ENCODE results near the gene CREG2.

The CREG2 gene

DNA sequence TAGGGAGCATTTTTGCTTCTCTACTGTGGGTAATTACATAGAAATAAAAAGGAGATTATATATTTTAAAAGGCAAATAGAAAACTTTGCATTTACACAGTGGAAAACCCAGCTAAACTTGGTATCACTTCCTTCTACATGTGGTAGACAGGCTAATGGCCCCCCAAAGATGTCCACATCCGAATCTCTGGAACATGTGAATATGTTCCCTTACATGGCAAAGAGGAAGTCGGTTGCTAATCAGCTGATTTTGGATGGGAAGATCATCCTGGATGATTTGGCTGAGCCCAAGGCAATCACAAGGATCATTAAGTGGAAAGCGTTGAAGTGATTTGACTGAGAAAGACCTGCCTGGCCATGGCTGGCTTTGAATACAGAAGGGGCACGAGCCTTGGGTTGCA lies 26.2 kb downstream of the CREG2 start:
- TF ChIP-seq POLR2AphosphoS5 (IDR thresholded peaks at IDR 0.05; ENCODE audit: low read depth, low read length): no peak
- no peak for TF ChIP-seq TAF1 (IDR thresholded peaks at IDR 0.05; ENCODE audit: borderline replicate concordance, insufficient read depth, low read length)
- TF ChIP-seq FOXP2 (optimal IDR thresholded peaks at IDR 0.05; ENCODE audit: borderline replicate concordance, extremely low read depth, extremely low read length, insufficient read depth): no peak
- TF ChIP-seq, protein P1, sequence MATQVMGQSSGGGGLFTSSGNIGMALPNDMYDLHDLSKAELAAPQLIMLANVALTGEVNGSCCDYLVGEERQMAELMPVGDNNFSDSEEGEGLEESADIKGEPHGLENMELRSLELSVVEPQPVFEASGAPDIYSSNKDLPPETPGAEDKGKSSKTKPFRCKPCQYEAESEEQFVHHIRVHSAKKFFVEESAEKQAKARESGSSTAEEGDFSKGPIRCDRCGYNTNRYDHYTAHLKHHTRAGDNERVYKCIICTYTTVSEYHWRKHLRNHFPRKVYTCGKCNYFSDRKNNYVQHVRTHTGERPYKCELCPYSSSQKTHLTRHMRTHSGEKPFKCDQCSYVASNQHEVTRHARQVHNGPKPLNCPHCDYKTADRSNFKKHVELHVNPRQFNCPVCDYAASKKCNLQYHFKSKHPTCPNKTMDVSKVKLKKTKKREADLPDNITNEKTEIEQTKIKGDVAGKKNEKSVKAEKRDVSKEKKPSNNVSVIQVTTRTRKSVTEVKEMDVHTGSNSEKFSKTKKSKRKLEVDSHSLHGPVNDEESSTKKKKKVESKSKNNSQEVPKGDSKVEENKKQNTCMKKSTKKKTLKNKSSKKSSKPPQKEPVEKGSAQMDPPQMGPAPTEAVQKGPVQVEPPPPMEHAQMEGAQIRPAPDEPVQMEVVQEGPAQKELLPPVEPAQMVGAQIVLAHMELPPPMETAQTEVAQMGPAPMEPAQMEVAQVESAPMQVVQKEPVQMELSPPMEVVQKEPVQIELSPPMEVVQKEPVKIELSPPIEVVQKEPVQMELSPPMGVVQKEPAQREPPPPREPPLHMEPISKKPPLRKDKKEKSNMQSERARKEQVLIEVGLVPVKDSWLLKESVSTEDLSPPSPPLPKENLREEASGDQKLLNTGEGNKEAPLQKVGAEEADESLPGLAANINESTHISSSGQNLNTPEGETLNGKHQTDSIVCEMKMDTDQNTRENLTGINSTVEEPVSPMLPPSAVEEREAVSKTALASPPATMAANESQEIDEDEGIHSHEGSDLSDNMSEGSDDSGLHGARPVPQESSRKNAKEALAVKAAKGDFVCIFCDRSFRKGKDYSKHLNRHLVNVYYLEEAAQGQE (IDR thresholded peaks at IDR 0.05; ENCODE audit: insufficient read depth in 1 of 2, low read depth in 2 of 2, low read length in 2 of 2): no peak
- TF ChIP-seq SIN3A (IDR thresholded peaks at IDR 0.05; ENCODE audit: borderline replicate concordance, insufficient read depth, low read length): no peak

DNA sequence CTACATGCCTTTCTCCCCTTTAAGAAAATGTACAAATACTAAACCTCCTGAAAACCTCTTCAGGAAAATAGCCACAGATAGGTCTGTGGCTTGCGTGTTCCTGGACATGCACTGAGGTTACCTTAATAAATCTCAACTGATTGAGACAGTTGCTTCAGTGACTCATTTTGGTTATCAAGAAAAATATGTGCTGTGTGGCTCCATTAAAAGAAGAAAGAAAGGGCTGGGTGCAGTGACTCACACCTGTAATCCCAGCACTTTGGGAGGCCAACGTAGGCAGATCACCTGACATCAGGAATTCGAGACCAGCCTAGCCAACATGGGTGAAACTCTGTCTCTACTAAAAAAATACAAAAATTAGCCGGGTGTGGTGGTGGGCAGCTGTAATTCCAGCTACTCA lies 27.1 kb downstream of the CREG2 start:
- TF ChIP-seq SIN3A (IDR thresholded peaks at IDR 0.05; ENCODE audit: borderline replicate concordance, insufficient read depth, low read length): no peak

DNA sequence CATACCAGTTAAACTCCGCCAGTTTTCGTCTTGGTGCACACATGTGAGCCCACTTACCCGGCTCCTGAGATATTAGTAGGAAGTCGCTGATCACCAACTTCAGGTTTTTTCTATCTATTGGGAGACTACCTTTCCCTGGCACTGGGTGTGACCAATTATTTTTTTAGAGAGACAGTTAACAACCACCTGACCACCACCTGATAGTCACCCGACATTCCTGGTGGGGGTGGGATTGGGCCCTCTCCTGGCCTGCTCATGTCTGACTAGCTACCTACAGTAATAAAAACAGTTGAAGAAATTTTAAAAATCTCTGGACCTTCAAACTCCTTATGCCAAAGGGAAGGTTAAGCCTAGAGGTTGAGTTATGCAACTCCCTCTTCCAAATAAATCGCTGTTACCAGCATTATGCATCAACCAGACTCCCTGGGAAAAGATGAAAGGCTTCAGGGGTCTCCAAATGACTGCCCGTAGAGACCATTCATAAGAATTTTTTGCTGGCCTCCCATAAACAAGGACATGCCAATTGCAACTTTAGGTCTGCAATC lies 27.8 kb downstream of the CREG2 start:
- TF ChIP-seq POLR2AphosphoS5 (IDR thresholded peaks at IDR 0.05; ENCODE audit: low read depth, low read length) (no peak), TAF1 (IDR thresholded peaks at IDR 0.05; ENCODE audit: borderline replicate concordance, insufficient read depth, low read length) (no peak), SIN3A (IDR thresholded peaks at IDR 0.05; ENCODE audit: borderline replicate concordance, insufficient read depth, low read length) (no peak), FOXP2 (optimal IDR thresholded peaks at IDR 0.05; ENCODE audit: borderline replicate concordance, extremely low read depth, extremely low read length, insufficient read depth) (no peak)
- TF ChIP-seq, protein P1 (IDR thresholded peaks at IDR 0.05; ENCODE audit: insufficient read depth in 1 of 2, low read depth in 2 of 2, low read length in 2 of 2): no peak

DNA sequence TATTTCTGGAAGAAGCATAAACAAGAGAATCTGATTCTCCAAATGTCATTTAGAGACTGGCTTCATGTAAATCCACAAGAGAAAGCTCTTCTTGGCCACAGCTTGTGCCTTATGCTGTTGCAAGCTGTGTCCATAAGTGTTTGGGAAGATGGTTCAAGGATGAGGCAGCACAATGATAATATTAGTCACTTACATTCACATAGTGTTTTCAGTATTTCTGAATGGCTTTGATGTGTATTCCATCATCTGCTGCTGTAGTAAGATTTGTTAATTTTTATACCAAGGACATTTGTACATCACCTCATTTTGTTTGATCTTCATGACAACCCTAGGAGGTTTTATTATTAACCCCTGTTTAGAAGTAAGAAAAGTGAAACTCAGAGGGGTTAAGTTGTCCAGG lies 29.9 kb downstream of the CREG2 start:
- TF ChIP-seq POLR2AphosphoS5 (IDR thresholded peaks at IDR 0.05; ENCODE audit: low read depth, low read length) (no peak), FOXP2 (optimal IDR thresholded peaks at IDR 0.05; ENCODE audit: borderline replicate concordance, extremely low read depth, extremely low read length, insufficient read depth) (no peak), SIN3A (IDR thresholded peaks at IDR 0.05; ENCODE audit: borderline replicate concordance, insufficient read depth, low read length) (no peak), TAF1 (IDR thresholded peaks at IDR 0.05; ENCODE audit: borderline replicate concordance, insufficient read depth, low read length) (no peak)
- TF ChIP-seq, protein P1 (IDR thresholded peaks at IDR 0.05; ENCODE audit: insufficient read depth in 1 of 2, low read depth in 2 of 2, low read length in 2 of 2): no peak

DNA sequence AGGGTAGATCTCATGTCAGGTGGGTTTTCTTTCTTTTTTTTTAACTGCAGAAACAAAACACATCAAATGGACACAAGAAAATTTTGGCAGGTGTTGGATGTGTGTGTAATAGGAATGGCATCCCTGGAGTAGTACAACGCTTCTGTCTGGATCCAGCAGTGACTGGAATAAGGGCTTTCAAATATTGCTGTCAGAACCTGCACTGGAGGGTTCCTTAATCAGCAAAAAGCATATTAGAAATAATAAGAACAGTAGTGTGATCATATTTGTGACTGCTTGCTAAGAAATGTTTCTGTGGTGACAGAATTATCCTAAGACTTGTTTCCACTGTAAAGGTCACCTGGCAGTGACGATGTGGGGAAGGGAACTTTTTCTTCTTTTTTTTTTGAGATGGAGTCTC lies 30.8 kb downstream of the CREG2 start:
- TF ChIP-seq, protein P1 (IDR thresholded peaks at IDR 0.05; ENCODE audit: insufficient read depth in 1 of 2, low read depth in 2 of 2, low read length in 2 of 2): no peak
- TF ChIP-seq FOXP2 (optimal IDR thresholded peaks at IDR 0.05; ENCODE audit: borderline replicate concordance, extremely low read depth, extremely low read length, insufficient read depth) (no peak), POLR2AphosphoS5 (IDR thresholded peaks at IDR 0.05; ENCODE audit: low read depth, low read length) (no peak), TAF1 (IDR thresholded peaks at IDR 0.05; ENCODE audit: borderline replicate concordance, insufficient read depth, low read length) (no peak), SIN3A (IDR thresholded peaks at IDR 0.05; ENCODE audit: borderline replicate concordance, insufficient read depth, low read length) (no peak)
